Smooth muscle cell (in vitro differentiated cells): ENCODE measurements around the gene AP2A1. TPM values are rescaled to one million over a fixed set of nuclear protein-coding genes. Genes with fewer than 3 reads are reported as not detected.

Experiments used
- DNase-seq: peaks from one replicate; lab custom pipeline; 2025; ENCODE audit not compliant: unreplicated experiment; lab: John Stamatoyannopoulos, UW
- H2AFZ ChIP-seq: fragments of 200-600 bp; sonication (generic); 2 replicates; pipeline ENCODE4 v1.6.0; 2016; ENCODE audit warnings: antibody characterized with exemption, low read depth, mild to moderate bottlenecking
- H3F3A ChIP-seq: fragments of 200-600 bp; sonication (generic); 2 replicates; pipeline ENCODE4 v1.6.0; 2017; ENCODE audit warnings: antibody characterized with exemption, low read depth
- H3K27ac ChIP-seq: fragments of 200-600 bp; sonication (generic); 2 replicates; pipeline ENCODE4 v1.5.1; 2016; ENCODE audit warnings: low read depth, mild to moderate bottlenecking
- H3K27me3 ChIP-seq: fragments of 200-600 bp; sonication (generic); 2 replicates; pipeline ENCODE4 v1.6.1; 2016; ENCODE audit warnings: low read depth, mild to moderate bottlenecking
- H3K36me3 ChIP-seq: fragments of 200-600 bp; sonication (generic); 2 replicates; pipeline ENCODE4 v1.5.1; 2016; ENCODE audit warnings: low read depth
- H3K4me1 ChIP-seq: fragments of 200-600 bp; sonication (generic); 2 replicates; pipeline ENCODE4 v1.5.1; 2016; ENCODE audit warnings: low read depth
- H3K4me2 ChIP-seq: fragments of 200-600 bp; sonication (generic); 2 replicates; pipeline ENCODE4 v1.6.0; 2016; ENCODE audit warnings: mild to moderate bottlenecking
- H3K4me3 ChIP-seq: fragments of 200-600 bp; sonication (generic); 2 replicates; pipeline ENCODE4 v1.5.1; 2016; ENCODE audit warnings: mild to moderate bottlenecking
- H3K79me2 ChIP-seq: fragments of 200-600 bp; sonication (generic); 2 replicates; pipeline ENCODE4 v1.6.0; 2016; ENCODE audit warnings: low read depth, mild to moderate bottlenecking
- H3K9ac ChIP-seq: fragments of 200-600 bp; sonication (generic); 2 replicates; pipeline ENCODE4 v1.6.0; 2016; ENCODE audit warnings: low read depth
- H3K9me3 ChIP-seq: fragments of 200-600 bp; sonication (generic); replicated peaks from 2 replicates; pipeline ENCODE4 v1.5.1; 2016; ENCODE audit warnings: low read depth
- H4K20me1 ChIP-seq: fragments of 200-600 bp; sonication (generic); 2 replicates; pipeline ENCODE4 v1.6.0; 2016; ENCODE audit warnings: low read depth
- CTCF ChIP-seq: fragments of 200-600 bp; sonication (generic); IDR thresholded peaks from 2 replicates; pipeline ENCODE4 v1.5.1; 2017; ENCODE audit warnings: borderline replicate concordance, mild to moderate bottlenecking, antibody characterized with exemption; ENCODE audit not compliant: insufficient read depth, poor library complexity, severe bottlenecking
- WGBS: methylation state at CpG from one replicate; pipeline ENCODE4 v1.1.7; 2016; ENCODE audit warnings: low lambda C conversion rate; 5-methylcytosine and 5-hydroxymethylcytosine counted together
- polyA plus RNA-seq: library from polyadenylated mRNA; unstranded; fragments of >200 nt; fragmentation: Nextera tagmentation; extraction: Ambion mirVana; gene quantifications from 2 replicates; pipeline ENCODE4 v1.2.1, GENCODE V29; 2016
- total RNA-seq: library from RNA; depleted of rRNA; stranded (reverse); fragments of >200 nt; gene quantifications from 2 replicates; pipeline ENCODE4 v1.2.3, GENCODE V29; 2014

The AP2A1 gene
- total and polyA plus RNA-seq, 2 experiments from 2014 or later = 57.7 to 65.2 TPM

- Histone ChIP-seq H4K20me1 (peaks cover 5% of the 10 kb centered on the region), H3K9ac (no peak overlapping the region), H3K9me3 (no peaks in the 10 kb centered on the region), H3F3A (peaks cover 6% of the 10 kb centered on the region), H3K4me3 (no peak overlapping the region), H3K79me2 (peaks cover 15% of the 10 kb centered on the region), H3K4me1 (no peaks in the 10 kb centered on the region), H3K27me3 (no peaks in the 10 kb centered on the region), H3K27ac (no peak overlapping the region), H3K4me2 (no peak overlapping the region), H2AFZ (no peak overlapping the region), H3K36me3 (no peaks in the 10 kb centered on the region)
- WGBS = 85% methylated on average over 3 of the region's 3 CpGs
- no peak for DNase-seq
- TF ChIP-seq CTCF = no peak
Measured at GRCh38 chr19:49845414-49845813, 78.6 kb downstream of the AP2A1 start.

- Histone ChIP-seq H3K79me2 (peaks cover 16% of the 10 kb centered on the region), H3K4me3 (no peak overlapping the region), H3K9me3 (no peaks in the 10 kb centered on the region), H4K20me1 (peaks cover 5% of the 10 kb centered on the region), H3F3A (peaks cover 6% of the 10 kb centered on the region), H3K9ac (no peak overlapping the region), H3K27me3 (no peaks in the 10 kb centered on the region), H3K4me1 (no peaks in the 10 kb centered on the region), H3K36me3 (no peaks in the 10 kb centered on the region), H3K4me2 (no peak overlapping the region), H3K27ac (no peak overlapping the region), H2AFZ (no peak overlapping the region)
- 95% methylated on average over 5 of the region's 5 CpGs for WGBS
- TF ChIP-seq CTCF = no peak
- DNase-seq = no peak
Measured at GRCh38 chr19:49846408-49846807, 79.6 kb downstream of the AP2A1 start.

GRCh38 chr19:49847731-49848696, 81.2 kb downstream of the AP2A1 start:
- Histone ChIP-seq H3K27ac (peak overlapping the region; percentile 33), H3K4me1 (peaks cover 11% of the 10 kb centered on the region), H2AFZ (no peak overlapping the region), H4K20me1 (peaks cover 19% of the 10 kb centered on the region), H3F3A (peaks cover 12% of the 10 kb centered on the region), H3K27me3 (no peaks in the 10 kb centered on the region), H3K79me2 (peaks cover 32% of the 10 kb centered on the region), H3K9ac (no peak overlapping the region), H3K9me3 (no peaks in the 10 kb centered on the region), H3K4me2 (no peak overlapping the region), H3K36me3 (no peaks in the 10 kb centered on the region), H3K4me3 (no peak overlapping the region)
- WGBS = 73% methylated on average over 10 of the region's 10 CpGs
- DNase-seq = no peak
- TF ChIP-seq CTCF = no peak

- peaks cover 41% of the 10 kb centered on the region for H3K79me2 ChIP-seq
- no peak overlapping the region for H3K4me3 ChIP-seq
- no peak for TF ChIP-seq CTCF
- no peaks in the 10 kb centered on the region for H3K36me3 ChIP-seq
- H3F3A ChIP-seq = peaks cover 12% of the 10 kb centered on the region
- H3K27me3 ChIP-seq = no peaks in the 10 kb centered on the region
- no peak overlapping the region for H2AFZ ChIP-seq
- peaks cover 28% of the 10 kb centered on the region for H4K20me1 ChIP-seq
- H3K4me1 ChIP-seq = peaks cover 13% of the 10 kb centered on the region
- WGBS = 96% methylated on average over 3 of the region's 3 CpGs
- no peak overlapping the region for H3K9ac ChIP-seq
- no peaks in the 10 kb centered on the region for H3K9me3 ChIP-seq
- no peak overlapping the region for H3K4me2 ChIP-seq
- DNase-seq = no peak
- H3K27ac ChIP-seq = peak overlapping the region; percentile 33
Measured at GRCh38 chr19:49848938-49849337, 82.1 kb downstream of the AP2A1 start.
